GM19328 (cell line): Measurements from ENCODE around the gene ASPA.

Experiments
- ATAC-seq: cut with Tn5 transposase; IDR thresholded peaks from one replicate; pipeline ENCODE4 v1.9.1; 2021; ENCODE audit warnings: mild to moderate bottlenecking, moderate library complexity; ENCODE audit not compliant: unreplicated experiment

Gene ASPA

DNA sequence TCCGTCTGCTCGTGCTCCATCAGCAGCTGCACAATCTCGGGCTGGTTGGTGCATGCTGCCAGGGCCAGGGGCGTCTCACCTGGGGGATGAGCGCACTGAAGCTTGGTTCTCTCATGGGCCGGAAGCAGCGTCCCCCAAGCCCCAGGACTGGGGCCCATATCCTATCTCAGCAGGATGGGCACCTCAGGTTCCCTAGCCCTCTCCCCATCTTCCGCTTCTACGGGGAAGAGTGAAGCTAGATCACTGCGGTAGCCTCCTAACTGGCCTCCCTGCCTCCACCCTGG is 57.0 kb downstream of the ASPA start:
- no peak for ATAC-seq

DNA sequence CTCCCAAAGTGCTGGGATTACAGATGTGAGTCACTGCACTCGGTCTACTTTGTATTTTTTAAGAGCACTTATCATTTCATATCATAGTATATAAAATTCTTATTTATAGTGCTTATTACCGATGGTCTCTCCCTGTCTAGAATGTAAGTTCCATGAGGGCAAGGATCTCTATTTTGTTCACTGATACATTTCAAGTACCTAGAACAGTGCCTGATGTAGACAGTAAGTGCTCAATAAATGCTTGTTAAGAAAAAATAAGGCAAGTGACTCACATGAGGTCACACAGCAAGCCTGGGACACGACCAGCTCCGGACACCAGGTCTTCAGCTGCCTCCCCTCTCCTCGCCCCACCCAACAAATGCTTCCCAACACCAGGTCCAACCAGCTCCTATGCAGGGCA is 58.0 kb downstream of the ASPA start:
- no peak for ATAC-seq

DNA sequence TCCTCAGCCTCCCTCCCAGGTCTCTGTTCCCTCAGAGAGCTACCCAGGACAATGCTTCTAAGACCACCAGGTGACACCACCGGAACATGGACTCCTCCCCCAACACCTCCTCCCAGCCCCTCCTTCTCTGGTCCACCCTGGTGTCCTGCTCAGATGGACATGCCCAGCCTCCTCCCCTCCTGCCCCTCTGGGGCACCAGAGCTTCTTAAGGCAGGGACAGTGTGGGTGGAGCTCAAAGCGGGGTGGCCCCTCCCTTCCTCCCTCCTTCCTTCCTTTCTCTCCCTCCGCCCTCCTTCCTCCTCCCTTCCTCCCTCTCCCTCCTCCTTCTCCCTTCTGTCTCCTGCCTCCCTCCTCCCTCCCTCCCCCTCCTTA is 59.1 kb downstream of the ASPA start:
- no peak for ATAC-seq

DNA sequence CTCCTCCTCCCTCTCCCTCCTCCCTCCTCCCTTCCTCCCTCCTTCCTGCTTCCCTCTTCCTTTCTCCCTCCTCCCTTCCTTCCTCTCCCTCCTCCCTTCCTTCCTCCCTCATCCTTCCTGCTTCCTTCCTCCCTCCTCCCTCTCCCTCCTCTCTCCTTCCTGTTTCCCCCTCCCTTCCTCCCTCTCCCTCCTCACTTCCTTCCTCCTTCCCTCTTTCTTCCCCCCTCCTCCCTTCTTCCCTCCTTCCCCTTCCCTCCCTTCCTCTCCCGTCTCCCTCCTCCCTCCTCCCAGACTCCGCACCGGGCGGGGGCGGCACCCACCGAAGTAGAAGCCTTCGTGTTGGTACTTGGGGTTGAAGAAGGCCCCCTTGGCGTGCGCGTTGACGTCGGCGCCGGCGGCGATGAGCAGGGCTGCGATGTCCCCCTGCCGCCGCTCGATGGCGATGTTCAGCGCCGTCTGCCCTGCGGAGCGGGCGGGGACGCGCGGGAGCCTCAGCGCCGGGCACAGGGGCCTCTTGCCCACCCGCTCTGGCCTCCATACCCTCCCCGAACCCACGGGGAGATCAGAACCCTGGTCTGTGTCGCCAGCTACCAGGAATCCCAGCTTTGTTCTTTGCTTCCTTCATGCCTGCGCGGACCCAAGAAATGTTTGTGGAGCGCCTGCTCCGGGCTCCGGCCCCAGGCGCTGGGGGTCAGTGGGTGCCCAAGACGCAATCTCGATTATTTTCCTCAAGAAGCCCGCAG is 59.6 kb downstream of the ASPA start:
- no peak for ATAC-seq

DNA sequence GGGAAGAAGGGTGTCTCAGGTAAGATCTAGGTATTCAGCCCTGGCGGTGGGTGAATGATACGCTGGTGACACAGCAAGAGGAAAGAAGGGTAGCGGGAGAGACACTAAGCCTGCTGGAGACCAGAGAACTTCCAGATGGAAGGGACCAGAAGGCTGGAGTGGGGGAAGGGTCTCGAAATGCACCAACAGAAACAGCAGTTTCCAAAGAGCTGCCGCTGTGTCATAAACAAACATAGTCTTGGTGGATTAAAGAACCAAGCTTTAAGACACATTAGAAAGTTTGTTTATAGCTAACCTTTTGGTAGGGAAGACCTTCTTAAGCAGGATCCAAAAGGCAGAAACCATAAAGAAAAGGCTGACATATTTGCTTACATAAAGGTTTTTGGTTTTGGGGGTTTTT is 60.9 kb downstream of the ASPA start:
- no peak for ATAC-seq

DNA sequence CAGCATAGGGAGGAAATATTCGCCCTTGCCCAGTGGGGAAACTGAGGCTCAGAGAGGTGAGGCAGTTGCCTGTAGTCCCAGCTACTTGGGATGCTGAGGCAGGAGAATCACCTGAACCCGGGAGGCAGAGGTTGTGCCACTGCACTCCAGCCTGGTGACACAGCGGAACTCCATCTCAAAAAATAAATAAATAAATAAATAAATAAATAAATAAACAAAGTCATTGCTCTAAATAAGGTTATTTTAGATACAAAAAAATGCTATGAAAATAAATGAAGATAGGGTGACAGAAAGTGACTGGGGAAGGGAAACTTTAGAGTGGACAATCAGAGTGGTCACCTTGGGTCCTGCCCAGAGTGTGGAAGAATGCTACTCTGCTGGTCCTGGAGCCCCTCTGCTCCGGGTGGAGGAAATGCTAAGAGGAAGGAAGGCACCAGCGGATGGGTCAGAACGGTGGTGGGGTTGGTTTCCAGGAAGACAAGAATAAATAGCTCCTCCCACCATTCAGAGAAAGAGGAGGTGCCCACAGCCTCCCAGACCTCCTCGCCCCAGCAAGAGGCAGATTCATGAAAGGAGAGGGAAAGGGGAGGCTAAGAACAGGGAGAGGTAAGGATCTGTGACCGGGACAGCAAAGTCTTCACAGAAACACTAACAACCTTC is 64.2 kb downstream of the ASPA start:
- no peak for ATAC-seq

DNA sequence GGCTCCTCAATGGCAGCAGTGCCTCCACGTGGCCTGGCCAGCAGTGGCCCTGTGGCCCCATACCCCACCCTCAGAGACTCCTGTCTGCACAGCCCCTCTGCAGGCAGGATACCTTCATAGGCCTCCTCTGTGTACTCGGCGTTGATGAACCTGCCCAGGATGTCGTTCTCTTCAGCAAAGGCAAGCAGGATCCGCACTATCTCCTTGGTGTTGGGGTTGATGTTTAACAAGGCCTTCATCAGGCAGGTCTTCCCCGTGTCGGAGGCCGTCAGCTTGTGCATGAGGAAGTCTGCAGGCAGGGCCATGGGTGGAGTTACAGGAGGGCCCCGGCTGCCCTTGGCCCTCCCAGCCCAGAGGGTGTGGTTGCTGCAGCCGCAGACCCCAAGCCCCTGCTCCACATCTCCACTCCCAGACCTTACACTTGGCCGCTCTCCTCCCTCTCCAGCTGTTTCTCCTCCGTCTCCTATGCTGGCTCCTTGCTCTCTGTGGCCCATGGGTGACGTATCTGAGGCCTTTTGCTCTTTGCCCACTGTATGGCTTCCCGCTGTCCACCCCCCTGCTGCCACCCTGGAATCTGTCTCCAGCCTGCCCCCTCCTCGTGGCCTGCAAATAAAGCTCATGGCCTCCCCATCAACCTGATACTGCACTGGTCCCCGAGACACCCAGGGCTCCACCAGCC is 66.8 kb downstream of the ASPA start:
- ATAC-seq: no peak

DNA sequence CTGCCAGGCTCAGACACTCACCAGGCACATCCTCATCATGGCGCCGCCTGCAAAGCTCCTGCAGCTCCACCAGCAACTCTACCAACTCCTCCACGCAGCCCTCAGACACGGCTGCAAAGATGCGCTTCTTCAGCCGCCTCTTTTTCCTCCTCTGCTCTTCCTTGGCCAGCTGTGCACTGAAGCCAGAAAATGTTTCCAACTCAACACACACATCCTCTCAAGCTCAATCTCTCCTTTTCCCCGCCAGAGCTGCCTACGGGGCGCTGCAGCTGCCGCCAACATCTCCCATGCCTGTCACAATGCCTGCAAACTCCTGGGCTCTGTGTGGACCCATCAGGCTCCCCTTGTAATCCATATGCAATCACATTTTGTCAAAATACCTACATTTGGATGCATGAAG is 67.7 kb downstream of the ASPA start:
- no peak for ATAC-seq

DNA sequence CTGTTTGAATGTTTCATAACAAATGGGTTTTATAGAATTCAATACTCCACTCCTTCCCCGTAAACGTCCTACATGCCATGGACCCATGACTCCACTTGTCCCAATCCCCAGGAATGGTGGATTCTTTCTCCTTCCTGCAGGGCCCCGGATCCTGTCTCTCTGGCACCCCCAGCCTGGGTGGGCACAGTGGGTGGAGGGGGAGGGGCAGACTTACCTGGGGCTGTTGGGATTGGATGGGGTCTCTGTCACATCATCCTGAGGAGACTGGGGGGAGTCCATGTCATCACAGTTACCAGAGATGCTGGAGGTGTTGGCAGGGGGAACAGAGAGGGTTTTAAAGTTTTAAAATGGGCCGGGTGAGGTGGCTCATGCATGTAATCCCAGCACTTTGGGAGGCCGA is 68.6 kb downstream of the ASPA start:
- no peak for ATAC-seq

DNA sequence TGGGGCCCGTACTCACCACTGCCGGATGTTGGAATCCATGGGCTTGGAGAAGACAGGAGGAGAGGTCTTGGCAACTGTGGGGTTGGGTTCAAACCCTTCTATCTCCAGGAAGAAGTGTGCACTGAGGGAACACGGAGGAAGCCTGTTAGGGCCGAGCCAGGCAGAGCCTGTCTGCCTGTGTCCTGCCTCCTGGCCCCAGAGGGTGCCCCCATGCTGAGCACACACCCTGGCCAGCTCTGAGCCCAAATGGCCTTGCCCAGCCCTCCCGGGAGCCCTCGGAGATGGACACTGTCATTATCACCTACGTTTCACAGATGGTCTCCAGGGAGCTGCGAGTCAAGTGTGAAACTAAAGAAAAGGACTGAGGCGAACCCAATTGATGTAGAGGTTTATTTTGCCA is 69.4 kb downstream of the ASPA start:
- no peak for ATAC-seq

DNA sequence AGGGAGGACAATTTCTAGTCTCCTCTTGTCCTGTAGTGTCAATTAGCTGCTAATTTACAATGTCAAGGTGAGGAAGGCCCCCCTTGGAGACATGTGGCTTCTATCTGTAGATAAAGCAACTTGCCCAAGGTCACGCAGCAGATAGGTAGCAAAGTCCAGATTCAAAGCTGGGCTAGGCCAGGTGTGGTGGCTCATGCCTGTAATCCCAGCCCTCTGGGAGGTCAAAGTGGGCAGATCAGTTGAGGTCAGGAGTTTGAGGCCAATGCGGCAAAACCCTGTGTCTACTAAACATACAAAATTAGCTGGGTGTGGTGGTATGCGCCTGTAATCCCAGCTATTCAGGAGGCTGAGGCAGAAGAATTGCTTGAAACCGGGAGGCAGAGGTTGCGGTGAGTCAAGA is 70.7 kb downstream of the ASPA start:
- no peak for ATAC-seq

DNA sequence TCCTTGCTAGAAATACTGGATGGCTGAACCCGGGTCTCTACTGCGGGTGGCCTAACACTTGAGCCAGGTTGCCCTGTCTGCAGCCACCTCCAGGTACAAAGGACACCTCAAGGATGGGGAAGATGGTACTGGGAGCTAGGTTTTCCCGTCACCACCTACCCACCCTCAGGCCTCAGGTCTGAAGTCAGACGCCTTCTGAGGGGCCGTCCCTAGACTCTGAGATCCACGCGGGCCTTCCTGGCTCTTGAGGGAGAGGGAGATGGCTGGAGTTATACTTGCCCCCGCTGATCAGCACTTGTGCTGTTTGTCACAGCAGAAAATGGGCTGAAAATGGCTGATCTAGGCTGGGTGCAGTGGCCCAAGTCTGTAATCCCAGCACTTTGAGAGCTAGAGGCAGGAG is 71.2 kb downstream of the ASPA start:
- no peak for ATAC-seq

DNA sequence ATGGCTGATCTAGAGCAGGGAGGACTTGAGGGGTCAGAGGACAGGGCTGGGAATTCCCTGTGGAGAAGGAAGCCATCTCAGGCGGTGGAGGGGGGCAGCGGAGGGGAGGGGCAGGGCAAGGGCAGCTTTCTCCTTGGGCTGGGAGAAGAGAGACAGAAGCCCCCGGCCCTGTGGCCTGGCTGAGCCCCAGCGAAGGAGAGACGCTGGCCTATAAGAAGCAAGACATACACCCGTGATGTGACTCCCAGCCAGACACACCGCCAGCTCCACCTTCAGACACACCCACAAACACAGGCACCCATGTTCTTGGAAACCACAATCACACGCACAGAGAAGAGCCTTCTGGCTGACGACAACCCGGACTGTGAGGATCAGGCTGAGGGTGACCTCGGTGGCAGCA is 71.8 kb downstream of the ASPA start:
- ATAC-seq: no peak

DNA sequence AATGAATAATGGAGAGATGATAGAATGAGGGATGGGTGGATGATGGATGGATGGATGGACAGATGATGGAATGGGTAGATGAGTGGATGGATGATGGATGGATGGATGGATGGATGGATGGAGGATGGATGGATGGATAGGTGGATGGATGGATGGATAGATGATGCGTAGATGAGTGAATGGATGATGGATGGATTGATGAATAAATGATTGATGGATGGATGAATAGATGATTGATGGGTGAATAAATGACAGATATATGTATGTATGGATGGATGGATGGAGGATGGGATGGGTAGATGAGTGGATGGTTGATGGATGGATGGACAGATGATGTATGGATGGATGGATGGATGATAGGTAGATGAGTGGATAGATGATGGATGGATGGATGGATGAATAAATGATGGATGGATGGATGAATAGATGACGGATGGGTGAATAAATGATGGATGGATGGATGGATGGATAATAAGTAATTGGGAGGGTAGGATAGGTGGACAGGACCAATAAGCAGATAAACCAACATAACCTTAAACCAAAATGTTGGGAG is 73.9 kb downstream of the ASPA start:
- ATAC-seq: no peak

DNA sequence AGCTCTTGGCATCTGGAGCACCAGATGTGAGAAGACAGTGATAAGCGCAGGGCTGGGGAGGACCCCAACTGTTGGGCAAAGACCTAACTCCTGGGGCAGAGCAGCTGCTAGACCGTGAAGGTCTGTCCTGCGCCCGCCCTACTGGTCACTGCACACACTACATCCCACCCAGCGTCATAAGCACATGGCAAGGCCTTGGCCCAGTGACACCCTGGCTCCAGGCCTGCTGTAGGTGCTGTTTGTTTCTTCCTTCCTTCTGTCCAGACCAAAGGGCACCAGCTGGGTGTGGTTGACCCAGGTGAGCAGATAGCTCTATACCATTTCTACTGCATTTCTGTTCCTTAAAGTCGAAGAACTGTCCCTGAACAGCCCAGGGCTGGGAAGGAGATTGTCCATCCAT is 75.4 kb downstream of the ASPA start:
- no peak for ATAC-seq

DNA sequence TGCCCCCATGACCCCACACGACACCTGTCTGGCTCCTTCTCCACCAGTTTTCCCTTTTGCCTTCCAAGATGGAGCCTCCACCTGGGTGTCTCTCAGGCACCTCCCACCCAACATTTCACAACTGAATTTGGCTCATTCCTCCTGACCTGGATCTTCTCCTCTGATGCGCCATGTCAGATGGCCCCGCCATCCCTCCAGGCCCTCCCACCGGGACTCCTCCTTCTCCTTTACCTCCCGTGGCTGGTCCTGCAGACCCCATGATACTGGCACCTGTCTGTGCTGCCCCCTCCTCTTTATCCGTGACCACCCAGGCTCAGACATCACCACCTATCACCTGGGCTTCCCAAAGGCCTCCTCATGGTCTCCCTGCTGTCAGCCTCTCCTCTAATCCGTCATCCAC is 77.1 kb downstream of the ASPA start:
- no peak for ATAC-seq
